Dedifferentiated amniotic fluid mesenchymal stem cell (primary cell): ENCODE measurements around the gene ENO2.

Experiments used
- DNase-seq: peaks from one replicate; pipeline ENCODE4 v3.0.0-alpha.2; 2016; ENCODE audit errors: extremely low spot score

Gene ENO2

GRCh38 chr12:6932766-6933165 lies 18.4 kb downstream of the ENO2 start:
- no peak for DNase-seq

GRCh38 chr12:6934110-6934509 lies 19.7 kb downstream of the ENO2 start:
- DNase-seq, result no peak

GRCh38 chr12:6935371-6936193 lies 21.2 kb downstream of the ENO2 start:
- DNase-seq, result no peak

GRCh38 chr12:6936194-6936635 lies 21.8 kb downstream of the ENO2 start:
- DNase-seq, result no peak

- no peak for DNase-seq
These were observed 22.5 kb downstream of the ENO2 start for GRCh38 chr12:6936636-6937480.

- DNase-seq, result peak; percentile 89
These were observed 23.3 kb downstream of the ENO2 start for GRCh38 chr12:6937481-6938352.

- no peak for DNase-seq
These were observed 24.2 kb downstream of the ENO2 start for GRCh38 chr12:6938353-6939190.

- no peak for DNase-seq
These were observed 24.8 kb downstream of the ENO2 start for GRCh38 chr12:6939191-6939540.

- DNase-seq, result no peak
These were observed 26.9 kb downstream of the ENO2 start for GRCh38 chr12:6941267-6941666.

- DNase-seq, result no peak
These were observed 27.4 kb downstream of the ENO2 start for GRCh38 chr12:6941782-6942181.

- no peak for DNase-seq
These were observed 27.9 kb downstream of the ENO2 start for GRCh38 chr12:6942331-6942665.

- peak; percentile 91 for DNase-seq
These were observed 29.0 kb downstream of the ENO2 start for GRCh38 chr12:6943389-6943721.

- DNase-seq, result peak; percentile 49
These were observed 29.5 kb downstream of the ENO2 start, which contains the start of the genes C12orf57 and RNU7-1 for GRCh38 chr12:6943722-6944380. Gene C12orf57 (plus strand): TSS chr12:6944022. CDS start chr12:6944122, 100 bp downstream. Gene RNU7-1 (plus strand): TSS chr12:6943816.

GRCh38 chr12:6944381-6945186 lies 30.2 kb downstream of the ENO2 start:
- DNase-seq, result peak; percentile 93

- no peak for DNase-seq
These were observed 31.2 kb downstream of the ENO2 start for GRCh38 chr12:6945613-6946012.

GRCh38 chr12:6946033-6946919 lies 31.9 kb downstream of the ENO2 start:
- DNase-seq, result no peak

- no peak for DNase-seq
These were observed 32.6 kb downstream of the ENO2 start for GRCh38 chr12:6946920-6947374.

- no peak for DNase-seq
These were observed 33.2 kb downstream of the ENO2 start for GRCh38 chr12:6947615-6948014.
